Peyer's patch (tissue), 4 donors: ENCODE results near the gene UGGT1. TPM values are rescaled to one million over a fixed set of nuclear protein-coding genes. Genes with fewer than 3 reads are reported as not detected.
A peak's percentile ranks its signal among the peaks of the same experiment; 100 is the strongest.

Experiments
- DNase-seq, 3 donors: peaks; one replicate each; pipeline ENCODE4 v3.0.0-alpha.2; 2017 to 2019
- H3K27ac ChIP-seq, 4 donors: fragments of 200-600 bp; sonication (generic); one replicate each; pipeline ENCODE4 v1.5.1; 2016 to 2019
- H3K27me3 ChIP-seq, 2 donors: fragments of 200-600 bp; sonication (generic); one replicate each; pipeline ENCODE4 v1.5.1; 2019
- H3K36me3 ChIP-seq, 3 donors: fragments of 200-600 bp; sonication (generic); one replicate each; pipeline ENCODE4 v1.5.1; 2016 to 2019
- H3K4me1 ChIP-seq, 4 donors: fragments of 200-600 bp; sonication (generic); one replicate each; pipeline ENCODE4 v1.5.1; 2016 to 2019
- H3K4me3 ChIP-seq, 4 donors: fragments of 200-600 bp; sonication (generic); 1 replicate in 3 of 4; 2 replicates in 1 of 4; pipeline ENCODE4 v1.5.1; 2016 to 2019; ENCODE audit warnings: mild to moderate bottlenecking in 1 of 4
- H3K9me3 ChIP-seq, 4 donors: fragments of 200-600 bp; sonication (generic); one replicate each; pipeline ENCODE4 v1.5.1; 2016 to 2019; ENCODE audit warnings: mild to moderate bottlenecking in 1 of 4
- POLR2A ChIP-seq, 2 donors: fragments of 450-650 bp; IDR thresholded peaks; one replicate each; pipeline ENCODE4 v1.5.1; 2017; ENCODE audit warnings: antibody characterized with exemption in 2 of 2, mild to moderate bottlenecking in 2 of 2, moderate library complexity in 2 of 2
- total RNA-seq, 4 donors: library from RNA; depleted of rRNA; stranded (reverse); fragments of >200 nt; gene quantifications; one replicate each; pipeline ENCODE4 v1.1.0, GENCODE V29; 2016
- TF ChIP-seq, protein P1 (sequence below), 6 experiments: fragments of 450-650 bp in 4 of 6; fragments of 200-600 bp in 2 of 6; sonication (generic) in 1 of 6; IDR thresholded peaks; one replicate each; pipeline ENCODE4 v1.5.1; 2017 to 2019; ENCODE audit warnings: antibody characterized with exemption in 6 of 6, mild to moderate bottlenecking in 3 of 6, moderate library complexity in 1 of 6

Gene UGGT1
- total RNA-seq, 4 donors from 2014 or later = 40.8 to 65.3 (median 57.3) TPM

DNA sequence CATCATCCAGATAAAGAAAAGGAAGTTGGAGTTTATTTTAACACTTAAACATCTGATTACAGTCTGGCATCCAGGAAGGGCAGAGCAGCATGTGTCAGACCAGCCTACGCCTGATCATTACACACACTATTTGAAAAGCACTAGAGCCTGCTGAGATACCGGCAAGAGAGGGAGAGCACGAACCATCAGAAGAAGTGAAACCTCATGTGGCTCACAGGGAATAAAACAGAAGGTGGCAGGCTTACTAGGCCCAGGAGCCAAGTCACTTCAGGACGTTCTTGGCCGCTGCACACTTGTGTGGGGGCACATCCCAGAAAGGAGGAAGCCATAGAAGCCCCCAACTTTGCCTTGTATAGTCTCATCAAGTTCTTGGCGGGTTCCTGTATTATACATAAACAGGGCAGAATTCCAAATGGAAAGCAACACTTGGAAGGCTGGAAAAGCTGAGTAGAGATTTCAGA is 105.5 kb downstream of the UGGT1 start:
- Histone ChIP-seq H3K4me3 (peak overlapping the region in 2 of 4 donors; percentile 9 to 21), H3K27me3 (no peaks in the 10 kb centered on the region), H3K4me1 (peaks cover 0 to 14% (median 5%) of the 10 kb centered on the region in 4 donors), H3K36me3 (no peaks in the 10 kb centered on the region), H3K9me3 (no peaks in the 10 kb centered on the region), H3K27ac (peak overlapping the region in 2 of 4 donors; percentile 64 to 75)
- TF ChIP-seq, protein P1, sequence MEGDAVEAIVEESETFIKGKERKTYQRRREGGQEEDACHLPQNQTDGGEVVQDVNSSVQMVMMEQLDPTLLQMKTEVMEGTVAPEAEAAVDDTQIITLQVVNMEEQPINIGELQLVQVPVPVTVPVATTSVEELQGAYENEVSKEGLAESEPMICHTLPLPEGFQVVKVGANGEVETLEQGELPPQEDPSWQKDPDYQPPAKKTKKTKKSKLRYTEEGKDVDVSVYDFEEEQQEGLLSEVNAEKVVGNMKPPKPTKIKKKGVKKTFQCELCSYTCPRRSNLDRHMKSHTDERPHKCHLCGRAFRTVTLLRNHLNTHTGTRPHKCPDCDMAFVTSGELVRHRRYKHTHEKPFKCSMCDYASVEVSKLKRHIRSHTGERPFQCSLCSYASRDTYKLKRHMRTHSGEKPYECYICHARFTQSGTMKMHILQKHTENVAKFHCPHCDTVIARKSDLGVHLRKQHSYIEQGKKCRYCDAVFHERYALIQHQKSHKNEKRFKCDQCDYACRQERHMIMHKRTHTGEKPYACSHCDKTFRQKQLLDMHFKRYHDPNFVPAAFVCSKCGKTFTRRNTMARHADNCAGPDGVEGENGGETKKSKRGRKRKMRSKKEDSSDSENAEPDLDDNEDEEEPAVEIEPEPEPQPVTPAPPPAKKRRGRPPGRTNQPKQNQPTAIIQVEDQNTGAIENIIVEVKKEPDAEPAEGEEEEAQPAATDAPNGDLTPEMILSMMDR (IDR thresholded peaks at IDR 0.05) = no peak
- no peak for TF ChIP-seq POLR2A (IDR thresholded peaks at IDR 0.05)
- DNase-seq = peak in 1 of 3 donors; percentile 57

DNA sequence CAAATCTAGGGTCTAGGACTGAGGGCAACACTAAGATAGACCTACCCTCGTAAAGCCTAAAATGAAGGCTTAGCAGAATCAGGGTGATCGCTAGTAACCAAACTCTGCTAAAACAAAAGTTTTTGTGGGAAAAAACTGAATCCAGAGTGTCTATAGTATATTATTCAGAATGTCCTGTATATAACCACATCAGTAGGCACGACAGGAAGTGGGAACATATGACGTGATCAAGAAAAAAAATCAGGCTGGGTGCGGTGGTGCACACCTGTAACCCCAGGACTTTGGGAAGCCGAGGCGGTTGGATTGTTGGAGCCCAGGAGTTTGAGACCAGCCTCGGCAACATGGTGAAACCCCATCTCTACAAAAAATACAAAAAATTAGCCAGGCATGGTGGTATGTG is 106.1 kb downstream of the UGGT1 start:
- DNase-seq = no peak
- TF ChIP-seq, protein P1 (IDR thresholded peaks at IDR 0.05) = no peak
- TF ChIP-seq POLR2A (IDR thresholded peaks at IDR 0.05) = no peak
- Histone ChIP-seq H3K4me1 (peaks cover 0 to 14% (median 5%) of the 10 kb centered on the region in 4 donors), H3K9me3 (no peaks in the 10 kb centered on the region), H3K27me3 (no peaks in the 10 kb centered on the region), H3K4me3 (no peak overlapping the region), H3K36me3 (no peaks in the 10 kb centered on the region), H3K27ac (peak overlapping the region in 2 of 4 donors; percentile 64 to 75)

DNA sequence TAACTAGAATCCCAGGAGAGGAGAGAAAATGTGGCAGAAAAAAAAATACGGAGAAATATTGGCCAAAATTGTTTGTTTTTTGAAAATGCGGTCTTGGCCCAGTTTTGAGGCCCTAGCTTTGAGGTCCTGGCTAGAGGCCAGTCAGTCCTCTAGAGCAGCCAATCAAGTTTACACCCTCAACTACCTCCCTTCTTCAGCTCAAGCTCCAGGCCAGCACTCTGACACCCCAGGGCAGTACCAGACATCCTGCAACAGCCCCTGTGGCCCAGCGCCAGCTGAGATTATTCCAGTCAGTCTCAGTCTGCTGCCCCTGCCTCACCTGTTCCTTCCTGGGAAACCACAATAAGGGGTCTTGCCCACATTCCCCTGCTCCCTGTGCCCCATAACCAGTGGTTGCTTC is 107.7 kb downstream of the UGGT1 start:
- TF ChIP-seq, protein P1 (IDR thresholded peaks at IDR 0.05) = no peak
- TF ChIP-seq POLR2A (IDR thresholded peaks at IDR 0.05) = no peak
- H3K36me3 ChIP-seq = no peaks in the 10 kb centered on the region
- no peaks in the 10 kb centered on the region for H3K27me3 ChIP-seq
- no peak for DNase-seq
- H3K4me3 ChIP-seq = no peak overlapping the region
- peaks cover 0 to 14% (median 5%) of the 10 kb centered on the region in 4 donors for H3K4me1 ChIP-seq
- no peaks in the 10 kb centered on the region for H3K9me3 ChIP-seq
- no peak overlapping the region for H3K27ac ChIP-seq

DNA sequence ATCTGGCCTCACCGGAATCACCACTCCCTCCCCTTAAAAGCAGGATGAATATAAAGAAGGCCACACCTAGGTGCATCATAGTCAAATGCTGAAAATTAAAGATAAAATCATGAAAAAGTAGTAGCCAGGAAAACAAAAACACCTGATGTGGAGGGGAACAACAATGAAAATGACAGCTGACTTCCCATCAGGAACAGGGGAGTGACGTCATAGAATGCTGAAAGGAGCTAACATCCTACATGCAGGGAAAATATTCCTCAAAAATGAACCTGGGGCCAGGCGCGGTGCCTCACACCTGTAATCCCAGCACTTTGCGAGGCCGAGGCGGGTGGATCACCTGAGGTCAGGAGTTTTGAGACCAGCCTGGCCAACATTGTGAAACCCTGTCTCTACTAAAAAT is 108.1 kb downstream of the UGGT1 start:
- H3K4me1 ChIP-seq = peaks cover 0 to 14% (median 5%) of the 10 kb centered on the region in 4 donors
- no peak overlapping the region for H3K4me3 ChIP-seq
- DNase-seq = no peak
- H3K36me3 ChIP-seq = no peaks in the 10 kb centered on the region
- H3K27ac ChIP-seq = no peak overlapping the region
- H3K9me3 ChIP-seq = no peaks in the 10 kb centered on the region
- no peaks in the 10 kb centered on the region for H3K27me3 ChIP-seq
- TF ChIP-seq POLR2A (IDR thresholded peaks at IDR 0.05) = no peak
- TF ChIP-seq, protein P1 (IDR thresholded peaks at IDR 0.05) = no peak

DNA sequence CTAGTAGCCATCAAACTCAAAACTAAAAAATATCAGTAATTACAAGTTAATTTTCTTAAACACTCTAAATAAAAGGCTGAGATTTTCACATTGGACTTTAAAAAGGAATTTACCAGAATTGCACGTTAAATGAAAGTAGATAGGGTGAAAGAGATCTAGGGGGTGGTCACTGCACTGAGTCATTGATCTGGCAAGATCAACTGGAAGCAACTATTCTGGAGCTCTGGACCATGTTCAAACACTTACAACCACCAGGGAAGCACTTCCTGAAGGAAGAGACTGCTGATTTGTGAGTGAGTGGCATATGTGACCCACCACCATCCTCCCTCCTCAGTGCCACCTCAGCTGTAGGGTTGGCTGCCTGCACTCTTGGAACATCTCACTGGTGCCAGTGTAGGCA is 111.8 kb downstream of the UGGT1 start:
- no peaks in the 10 kb centered on the region for H3K4me1 ChIP-seq
- no peak overlapping the region for H3K27ac ChIP-seq
- H3K9me3 ChIP-seq = no peaks in the 10 kb centered on the region
- no peaks in the 10 kb centered on the region for H3K27me3 ChIP-seq
- TF ChIP-seq POLR2A (IDR thresholded peaks at IDR 0.05) = no peak
- TF ChIP-seq, protein P1 (IDR thresholded peaks at IDR 0.05) = no peak
- DNase-seq = no peak
- H3K4me3 ChIP-seq = no peak overlapping the region
- no peaks in the 10 kb centered on the region for H3K36me3 ChIP-seq

DNA sequence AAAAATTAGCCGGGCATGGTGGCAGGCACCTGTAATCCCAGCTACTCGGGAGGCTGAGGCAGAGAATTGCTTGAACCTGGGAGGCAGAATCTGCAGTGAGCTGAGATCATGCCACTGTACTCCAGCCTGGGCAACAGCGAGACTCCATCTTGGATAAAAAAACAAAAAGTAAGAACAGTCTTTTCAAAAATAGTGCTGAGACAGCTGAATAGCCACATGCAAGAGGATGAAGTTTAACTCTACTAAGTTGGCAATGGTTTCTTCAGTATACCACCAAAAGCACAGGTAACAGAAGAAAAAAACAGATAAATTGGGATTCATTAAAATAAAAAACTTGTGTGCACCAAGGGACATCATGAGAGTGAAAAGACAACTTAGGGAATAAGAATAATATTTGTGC is 115.2 kb downstream of the UGGT1 start:
- H3K27me3 ChIP-seq = no peaks in the 10 kb centered on the region
- no peaks in the 10 kb centered on the region for H3K9me3 ChIP-seq
- H3K4me1 ChIP-seq = no peaks in the 10 kb centered on the region
- no peak overlapping the region for H3K27ac ChIP-seq
- TF ChIP-seq, protein P1 (IDR thresholded peaks at IDR 0.05) = no peak
- no peak for TF ChIP-seq POLR2A (IDR thresholded peaks at IDR 0.05)
- no peak for DNase-seq
- no peaks in the 10 kb centered on the region for H3K36me3 ChIP-seq
- no peak overlapping the region for H3K4me3 ChIP-seq
